Endothelial cell of umbilical vein (primary cell): Measurements from ENCODE around the gene PUDP. TPM values are rescaled to one million over a fixed set of nuclear protein-coding genes. Genes with fewer than 3 reads are reported as not detected.

Experiments
- BruUV-seq: library from RNA; stranded (reverse); fragments of 400-500 nt; replicated peaks from 2 replicates; lab custom pipeline; 2021; lab: Mats Ljungman, UMichigan
- CTCF ChIA-PET: fragments of 300-600, 350-600 bp; sonication (Branson Sonifier 250); formaldehyde crosslinking; loops from one replicate; lab custom pipeline; 2021; ENCODE audit warnings: antibody characterized with exemption, inconsistent platforms; lab: Charles Lee
- POLR2A ChIA-PET: fragments of 300-600, 350-600 bp; sonication (Branson Sonifier 250); formaldehyde crosslinking; loops from one replicate; lab custom pipeline; 2021; ENCODE audit warnings: antibody characterized with exemption, inconsistent platforms; lab: Charles Lee
- DNase-seq: peaks from one replicate; pipeline ENCODE4 v3.0.0-alpha.2; 2011; ENCODE audit warnings: low read depth, low spot score
- FAIRE-seq: peaks from 2 replicates; lab custom pipeline; 2011; peaks lifted over from hg19 to GRCh38; lab: Jason Lieb, UNC
- H2AFZ ChIP-seq: 2 replicates; pipeline ENCODE4 v1.6.0; 2012; ENCODE audit warnings: low read depth, low read length, control low read depth, inconsistent platforms
- H3K27ac ChIP-seq: 2 replicates; pipeline ENCODE4 v1.5.1; 2011; ENCODE audit warnings: low read depth, mild to moderate bottlenecking, control low read depth, low read length, moderate library complexity; ENCODE audit not compliant: insufficient read depth
- H3K27me3 ChIP-seq, 2 experiments: 2 replicates each; pipeline versions ENCODE4 v1.6.0 to v1.6.1; 2011; ENCODE audit warnings: low read length in 2 of 2, mixed read lengths in 1 of 2; ENCODE audit not compliant: control insufficient read depth in 2 of 2, insufficient read depth in 2 of 2
- H3K36me3 ChIP-seq, 2 experiments: 2 replicates in 1 of 2; 3 replicates in 1 of 2; pipeline ENCODE4 v1.5.1; 2011; ENCODE audit warnings: low read length in 2 of 2, mild to moderate bottlenecking in 1 of 2, moderate library complexity in 1 of 2; ENCODE audit not compliant: control insufficient read depth in 2 of 2, insufficient read depth in 2 of 2; ENCODE audit errors: extremely low read depth in 1 of 2
- H3K4me1 ChIP-seq: 3 replicates; pipeline ENCODE4 v1.5.1; 2011; ENCODE audit warnings: mild to moderate bottlenecking, low read length; ENCODE audit not compliant: control insufficient read depth, insufficient read depth; ENCODE audit errors: extremely low read depth
- H3K4me2 ChIP-seq: 2 replicates; pipeline ENCODE4 v1.6.1; 2011; ENCODE audit warnings: low read length, control low read depth, mixed read lengths; ENCODE audit not compliant: insufficient read depth
- H3K4me3 ChIP-seq, 3 experiments: fragments of 200-600 bp in 1 of 3; sonication (generic), shearing (Covaris generic) in 1 of 3; replicated peaks in 1 of 3; 2 replicates each; pipeline ENCODE4 v1.5.1; 2011 to 2016; ENCODE audit warnings: control low read depth in 3 of 3, low read length in 3 of 3, mild to moderate bottlenecking in 2 of 3, inconsistent platforms in 1 of 3, low read depth in 1 of 3, moderate library complexity in 1 of 3; ENCODE audit not compliant: insufficient read depth in 1 of 3
- H3K79me2 ChIP-seq: 2 replicates; pipeline ENCODE4 v1.6.0; 2012; ENCODE audit warnings: low read length, inconsistent platforms; ENCODE audit not compliant: control insufficient read depth, insufficient read depth
- H3K9ac ChIP-seq: replicated peaks from 2 replicates; pipeline ENCODE3; 2011; ENCODE audit warnings: low read length, control low read depth; ENCODE audit not compliant: insufficient read depth; ENCODE audit errors: extremely low read depth
- H3K9me1 ChIP-seq: replicated peaks from 3 replicates; pipeline ENCODE4 v1.6.0; 2011; ENCODE audit warnings: mild to moderate bottlenecking, low read length; ENCODE audit not compliant: control insufficient read depth, insufficient read depth; ENCODE audit errors: extremely low read depth
- H3K9me3 ChIP-seq: replicated peaks from 2 replicates; pipeline ENCODE4 v1.5.1; 2012; ENCODE audit warnings: low read length, inconsistent platforms; ENCODE audit not compliant: control insufficient read depth, insufficient read depth
- H4K20me1 ChIP-seq: replicated peaks from 2 replicates; pipeline ENCODE3; 2011; ENCODE audit warnings: mild to moderate bottlenecking, low read length; ENCODE audit not compliant: control insufficient read depth, insufficient read depth; ENCODE audit errors: extremely low read depth
- CTCF ChIP-seq, 2 donors: IDR thresholded peaks; 1 replicate in 1 of 2; 2 replicates in 1 of 2; pipeline ENCODE4 v1.5.1; 2011; ENCODE audit warnings: low read length in 2 of 2, mild to moderate bottlenecking in 2 of 2, moderate library complexity in 2 of 2, control low read depth in 1 of 2, inconsistent platforms in 1 of 2, low read depth in 1 of 2; ENCODE audit not compliant: insufficient read depth in 1 of 2; ENCODE audit errors: extremely low read depth in 1 of 2
- EZH2 ChIP-seq: IDR thresholded peaks from 2 replicates; pipeline ENCODE4 v1.6.1; 2012; ENCODE audit warnings: borderline replicate concordance, low read depth, mild to moderate bottlenecking, moderate library complexity, low read length, inconsistent platforms; ENCODE audit not compliant: severe bottlenecking
- FOS ChIP-seq: IDR thresholded peaks from 2 replicates; pipeline ENCODE4 v1.6.1; 2011; ENCODE audit warnings: mild to moderate bottlenecking, low read length, moderate library complexity, borderline replicate concordance; ENCODE audit not compliant: insufficient read depth
- GATA2 ChIP-seq: IDR thresholded peaks from 2 replicates; pipeline ENCODE4 v1.7.0; 2011; ENCODE audit warnings: low read depth, mild to moderate bottlenecking, moderate library complexity, mixed read lengths, low read length; ENCODE audit not compliant: insufficient read length, insufficient read depth
- JUN ChIP-seq: IDR thresholded peaks from 2 replicates; pipeline ENCODE4 v1.6.1; 2011; ENCODE audit warnings: borderline replicate concordance, low read depth; ENCODE audit not compliant: insufficient read length, insufficient read depth
- MAX ChIP-seq: IDR thresholded peaks from 2 replicates; pipeline ENCODE4 v1.6.1; 2011; ENCODE audit not compliant: insufficient read depth, insufficient read length
- MYC ChIP-seq: IDR thresholded peaks from one replicate; pipeline ENCODE4 v1.6.1; 2011; ENCODE audit warnings: mild to moderate bottlenecking, low read depth, low read length
- POLR2A ChIP-seq: IDR thresholded peaks from 2 replicates; pipeline ENCODE4 v1.6.1; 2012; ENCODE audit warnings: low read depth, mild to moderate bottlenecking, control low read depth, low read length
- POLR2AphosphoS5 ChIP-seq: IDR thresholded peaks from 2 replicates; pipeline ENCODE4 v1.6.1; 2012; ENCODE audit warnings: low read depth, mild to moderate bottlenecking, control low read depth, low read length, moderate library complexity; ENCODE audit not compliant: insufficient read depth
- dilution Hi-C: fragments of 300-500 bp; cut with MboI; formaldehyde crosslinking; loops from one replicate; pipeline ENCODE4 v1.15.0; 2019; ENCODE audit warnings: low sequenced_read_pairs; ENCODE audit not compliant: extremely low pct_ligation_motif_present
- intact Hi-C: fragments of 100-400 bp; cut with micrococcal nuclease; formaldehyde crosslinking; loops from one replicate; pipeline ENCODE4 v1.10.0; 2022
- polyA plus RNA-seq, 4 experiments: library from polyadenylated mRNA; depleted of rRNA in 3 of 4; stranded (reverse) in 3 of 4; unstranded in 1 of 4; fragments of >200 nt; gene quantifications; 2 replicates each; pipeline versions ENCODE4 v1.2.1 to v1.2.3, GENCODE V29; 2011 to 2012; ENCODE audit warnings: missing spikeins in 1 of 4
- total RNA-seq: library from RNA; stranded (reverse); gene quantifications from 2 replicates; pipeline ENCODE4 v1.2.3, GENCODE V29; 2021

PUDP gene
- total and polyA plus RNA-seq, 2 donors (not counting 3 experiments of a cell fraction or from before 2014, with no cell fraction given): 17.3 to 22.5 TPM

- Histone ChIP-seq H3K4me3 (no peak overlapping the region), H3K36me3 (no peaks in the 10 kb centered on the region), H3K79me2 (peaks cover 19% of the 10 kb centered on the region), H2AFZ (no peak overlapping the region), H3K9ac (no peak overlapping the region), H3K27ac (no peak overlapping the region), H3K27me3 (no peaks in the 10 kb centered on the region), H4K20me1 (no peaks in the 10 kb centered on the region), H3K9me1 (no peaks in the 10 kb centered on the region), H3K4me2 (no peak overlapping the region), H3K9me3 (no peaks in the 10 kb centered on the region), H3K4me1 (no peaks in the 10 kb centered on the region)
- peak; percentile 62 for FAIRE-seq
- dilution Hi-C loops: no loop called here
- no peak for DNase-seq
- POLR2A ChIA-PET: no interaction called here
- TF ChIP-seq GATA2: no peak
- TF ChIP-seq POLR2AphosphoS5: no peak
- no peak for TF ChIP-seq FOS
- CTCF ChIA-PET: no interaction called here
- intact Hi-C loops: no loop called here
- no TSS peak for BruUV-seq
Measured at GRCh38 chrX:7143941-7144525, 3.9 kb downstream of the PUDP start.

- intact Hi-C loops: no loop called here
- Histone ChIP-seq H3K9me1 (no peaks in the 10 kb centered on the region), H3K27ac (no peak overlapping the region), H3K36me3 (no peaks in the 10 kb centered on the region), H3K9me3 (no peaks in the 10 kb centered on the region), H3K4me1 (no peaks in the 10 kb centered on the region), H3K9ac (no peak overlapping the region), H3K79me2 (peaks cover 21% of the 10 kb centered on the region), H3K4me3 (no peak overlapping the region), H2AFZ (no peak overlapping the region), H3K27me3 (no peaks in the 10 kb centered on the region), H4K20me1 (no peaks in the 10 kb centered on the region), H3K4me2 (no peak overlapping the region)
- ChIA-PET POLR2A (no interaction called here), CTCF (no interaction called here)
- DNase-seq (no peak), FAIRE-seq (no peak)
- TF ChIP-seq POLR2AphosphoS5 (no peak), POLR2A (no peak), CTCF (IDR thresholded peaks at IDR 0.05; ENCODE audit: extremely low read depth in 1 of 2, insufficient read depth in 1 of 2, low read depth in 1 of 2, low read length in 2 of 2) (no peak), MYC (no peak), FOS (no peak), GATA2 (no peak), JUN (no peak), EZH2 (no peak), MAX (no peak)
- no TSS peak for BruUV-seq
- dilution Hi-C loops: no loop called here
Measured at GRCh38 chrX:7143076-7143475, 4.9 kb downstream of the PUDP start.
